ENCODE results near the gene LSM10. TPM values are rescaled to one million over a fixed set of nuclear protein-coding genes. Genes with fewer than 3 reads are reported as not detected.
A peak's percentile ranks its signal among the peaks of the same experiment; 100 is the strongest.

The LSM10 gene
- total and polyA plus RNA-seq, 2 donors (not counting 3 experiments of a cell fraction or from before 2014, with no cell fraction given): 38.2 to 76.9 TPM

DNA sequence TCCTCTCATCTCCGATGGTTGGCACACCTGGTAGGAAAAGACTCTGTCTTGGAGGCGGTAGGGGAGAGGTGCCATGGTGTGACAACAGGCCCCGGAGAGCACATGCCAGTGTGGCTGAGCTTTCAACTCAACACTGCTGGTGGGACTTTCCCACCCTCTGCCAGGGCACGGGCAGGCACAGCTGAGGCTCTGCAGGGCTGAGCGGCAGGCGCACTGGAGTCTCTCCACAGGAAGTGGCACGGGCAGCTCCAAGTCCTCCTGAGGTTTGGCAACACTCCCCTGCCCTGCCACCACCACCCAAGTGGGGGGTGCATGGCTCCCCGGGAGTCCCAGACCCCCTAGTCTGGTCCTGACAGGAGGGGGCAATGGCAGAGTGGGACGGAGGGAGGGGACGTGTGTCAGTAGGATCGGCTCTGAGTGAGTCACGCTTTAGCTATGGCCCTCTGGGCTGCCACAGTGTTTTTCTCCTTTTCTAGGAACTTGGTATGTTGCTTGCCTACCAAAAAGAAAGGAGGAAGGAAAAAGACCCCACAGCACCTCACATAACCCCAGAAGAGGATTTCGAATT lies 47.0 kb downstream of the LSM10 start:
- intact Hi-C loops (cut with micrococcal nuclease): loop anchor here (1.0 kb wide), 3 partner anchors 7 to 36 kb away; partner anchors contain the start of gene EVA1B

DNA sequence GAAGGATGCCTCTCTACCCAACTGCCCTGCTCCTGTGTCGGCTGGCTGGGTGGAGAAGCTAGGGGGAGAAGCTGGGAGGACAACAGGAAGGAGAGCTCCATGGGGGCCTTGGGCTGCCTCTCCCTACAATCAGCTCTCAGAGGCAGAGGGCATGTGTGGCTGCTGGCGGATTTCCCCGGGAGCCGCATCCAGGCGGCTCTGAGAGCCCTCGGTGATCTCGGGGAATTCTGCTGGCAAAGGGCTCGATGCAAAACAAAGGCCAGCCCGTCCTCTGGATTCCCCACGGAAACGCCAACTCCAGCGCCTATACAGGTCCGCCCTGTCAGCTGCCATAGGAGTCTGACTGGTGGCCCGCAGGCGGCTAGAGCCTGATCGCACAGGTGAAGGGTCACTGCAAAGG lies 47.9 kb downstream of the LSM10 start:
- dilution Hi-C loops (cut with MboI; ENCODE audit: extremely low pct_ligation_motif_present, low sequenced_read_pairs): no loop called here
- Histone ChIP-seq H3K9me3 (replicated peaks; ENCODE audit: control insufficient read depth, insufficient read depth, low read length) (no peaks in the 10 kb centered on the region), H3K27ac (ENCODE audit: insufficient read depth, low read depth, low read length) (peak overlapping the region; percentile 89), H3K4me2 (ENCODE audit: insufficient read depth, low read length) (no peak overlapping the region), H3K4me1 (ENCODE audit: control insufficient read depth, extremely low read depth, insufficient read depth, low read length) (peaks cover 52% of the 10 kb centered on the region), H2AFZ (ENCODE audit: low read depth, low read length) (no peak overlapping the region), H4K20me1 (replicated peaks; ENCODE audit: control insufficient read depth, extremely low read depth, insufficient read depth, low read length) (no peaks in the 10 kb centered on the region), H3K79me2 (ENCODE audit: control insufficient read depth, insufficient read depth, low read length) (no peaks in the 10 kb centered on the region), H3K9me1 (replicated peaks; ENCODE audit: control insufficient read depth, extremely low read depth, insufficient read depth, low read length) (no peaks in the 10 kb centered on the region), H3K4me3 (replicated peaks in 1 of 3; ENCODE audit: insufficient read depth in 1 of 3, low read depth in 1 of 3, low read length in 3 of 3) (no peak overlapping the region), H3K36me3 (ENCODE audit: control insufficient read depth in 2 of 2, extremely low read depth in 1 of 2, insufficient read depth in 2 of 2, low read length in 2 of 2) (peaks cover 6 to 26% of the 10 kb centered on the region in 2 experiments), H3K9ac (replicated peaks; ENCODE audit: extremely low read depth, insufficient read depth, low read length) (no peak overlapping the region), H3K27me3 (ENCODE audit: control insufficient read depth in 2 of 2, insufficient read depth in 2 of 2, low read length in 2 of 2) (no peaks in the 10 kb centered on the region)
- TF ChIP-seq, protein P1, sequence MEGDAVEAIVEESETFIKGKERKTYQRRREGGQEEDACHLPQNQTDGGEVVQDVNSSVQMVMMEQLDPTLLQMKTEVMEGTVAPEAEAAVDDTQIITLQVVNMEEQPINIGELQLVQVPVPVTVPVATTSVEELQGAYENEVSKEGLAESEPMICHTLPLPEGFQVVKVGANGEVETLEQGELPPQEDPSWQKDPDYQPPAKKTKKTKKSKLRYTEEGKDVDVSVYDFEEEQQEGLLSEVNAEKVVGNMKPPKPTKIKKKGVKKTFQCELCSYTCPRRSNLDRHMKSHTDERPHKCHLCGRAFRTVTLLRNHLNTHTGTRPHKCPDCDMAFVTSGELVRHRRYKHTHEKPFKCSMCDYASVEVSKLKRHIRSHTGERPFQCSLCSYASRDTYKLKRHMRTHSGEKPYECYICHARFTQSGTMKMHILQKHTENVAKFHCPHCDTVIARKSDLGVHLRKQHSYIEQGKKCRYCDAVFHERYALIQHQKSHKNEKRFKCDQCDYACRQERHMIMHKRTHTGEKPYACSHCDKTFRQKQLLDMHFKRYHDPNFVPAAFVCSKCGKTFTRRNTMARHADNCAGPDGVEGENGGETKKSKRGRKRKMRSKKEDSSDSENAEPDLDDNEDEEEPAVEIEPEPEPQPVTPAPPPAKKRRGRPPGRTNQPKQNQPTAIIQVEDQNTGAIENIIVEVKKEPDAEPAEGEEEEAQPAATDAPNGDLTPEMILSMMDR (IDR thresholded peaks at IDR 0.05; ENCODE audit: extremely low read depth in 1 of 2, insufficient read depth in 1 of 2, low read depth in 1 of 2, low read length in 2 of 2): no peak
- no peak for TF ChIP-seq EZH2 (IDR thresholded peaks at IDR 0.05; ENCODE audit: borderline replicate concordance, low read depth, low read length, severe bottlenecking)
- TF ChIP-seq, protein P2, sequence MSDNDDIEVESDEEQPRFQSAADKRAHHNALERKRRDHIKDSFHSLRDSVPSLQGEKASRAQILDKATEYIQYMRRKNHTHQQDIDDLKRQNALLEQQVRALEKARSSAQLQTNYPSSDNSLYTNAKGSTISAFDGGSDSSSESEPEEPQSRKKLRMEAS (IDR thresholded peaks at IDR 0.05; ENCODE audit: insufficient read depth, insufficient read length): no peak
- no peak for TF ChIP-seq MYC (IDR thresholded peaks at IDR 0.05; ENCODE audit: low read depth, low read length)
- no TSS peak for BruUV-seq (replicated peaks)
- ChIA-PET POLR2A (interaction anchor here (2.3 kb wide), 1 partner anchor 37 kb away, joined by 9 read pairs; no protein-coding TSS in a partner anchor), CTCF (interaction anchor here (1.2 to 6.7 kb wide), 5 partner anchors 11 to 72 kb away, joined by 3 to 99 read pairs (median 4); partner anchors contain the start of gene SH3D21)
- intact Hi-C loops (cut with micrococcal nuclease): no loop called here
- DNase-seq (ENCODE audit: low read depth, low spot score) (no peak), FAIRE-seq (no peak)

More for the DNA sequence above, 47.0 kb downstream of the LSM10 start:
- peak; percentile 85 for DNase-seq (ENCODE audit: low read depth, low spot score)
- dilution Hi-C loops (cut with MboI; ENCODE audit: extremely low pct_ligation_motif_present, low sequenced_read_pairs): no loop called here
- no peak overlapping the region for H3K4me3 ChIP-seq (replicated peaks in 1 of 3; ENCODE audit: insufficient read depth in 1 of 3, low read depth in 1 of 3, low read length in 3 of 3)
- no peaks in the 10 kb centered on the region for H3K27me3 ChIP-seq (ENCODE audit: control insufficient read depth in 2 of 2, insufficient read depth in 2 of 2, low read length in 2 of 2)
- H3K27ac ChIP-seq (ENCODE audit: insufficient read depth, low read depth, low read length): peak overlapping the region; percentile 89
- FAIRE-seq: peak; percentile 95
- no peaks in the 10 kb centered on the region for H4K20me1 ChIP-seq (replicated peaks; ENCODE audit: control insufficient read depth, extremely low read depth, insufficient read depth, low read length)
- H3K4me2 ChIP-seq (ENCODE audit: insufficient read depth, low read length): peak overlapping the region; percentile 14
- ChIA-PET POLR2A (interaction anchor here (0.8 to 2.3 kb wide), 3 partner anchors 8 to 36 kb away, joined by 4 to 9 read pairs (median 4); no protein-coding TSS in a partner anchor), CTCF (interaction anchor here (1.0 to 6.7 kb wide), 12 partner anchors 9 to 216 kb away, joined by 3 to 99 read pairs (median 5); partner anchors contain the start of genes EVA1B, SH3D21 and TRAPPC3)
- peaks cover 6 to 23% of the 10 kb centered on the region in 2 experiments for H3K36me3 ChIP-seq (ENCODE audit: control insufficient read depth in 2 of 2, extremely low read depth in 1 of 2, insufficient read depth in 2 of 2, low read length in 2 of 2)
- no peak overlapping the region for H2AFZ ChIP-seq (ENCODE audit: low read depth, low read length)
- BruUV-seq (replicated peaks): TSS peak; percentile 19
- H3K79me2 ChIP-seq (ENCODE audit: control insufficient read depth, insufficient read depth, low read length): no peaks in the 10 kb centered on the region
- peak; percentile 58 for TF ChIP-seq JUN (IDR thresholded peaks at IDR 0.05; ENCODE audit: borderline replicate concordance, insufficient read depth, insufficient read length, low read depth)
- TF ChIP-seq EZH2 (IDR thresholded peaks at IDR 0.05; ENCODE audit: borderline replicate concordance, low read depth, low read length, severe bottlenecking): no peak
- TF ChIP-seq FOS (IDR thresholded peaks at IDR 0.05; ENCODE audit: borderline replicate concordance, insufficient read depth, low read length): peak; percentile 82
- peak overlapping the region; percentile 71 for H3K9ac ChIP-seq (replicated peaks; ENCODE audit: extremely low read depth, insufficient read depth, low read length)
- no peaks in the 10 kb centered on the region for H3K9me1 ChIP-seq (replicated peaks; ENCODE audit: control insufficient read depth, extremely low read depth, insufficient read depth, low read length)
- no peaks in the 10 kb centered on the region for H3K9me3 ChIP-seq (replicated peaks; ENCODE audit: control insufficient read depth, insufficient read depth, low read length)
- peaks cover 49% of the 10 kb centered on the region for H3K4me1 ChIP-seq (ENCODE audit: control insufficient read depth, extremely low read depth, insufficient read depth, low read length)

All from endothelial cell of umbilical vein (primary cell).